T-cell (primary cell): ENCODE measurements around the gene SDSL. TPM values are rescaled to one million over a fixed set of nuclear protein-coding genes. Genes with fewer than 3 reads are reported as not detected.

Experiments used
- ATAC-seq, 4 experiments: fragments of 200-7000 bp in 3 of 4; fragments of 150-1000 bp in 1 of 4; cut with Tn5 transposase; replicated peaks in 1 of 4; 1 replicate in 3 of 4; 2 replicates in 1 of 4; pipeline ENCODE4 v1.10.0; 2021; ENCODE audit warnings: moderate library complexity in 3 of 4, mild to moderate bottlenecking in 2 of 4, moderate number of reproducible peaks in 1 of 4
- CTCF ChIA-PET, 2 donors: fragments of 300-600 bp; sonication (Branson Sonifier 250); formaldehyde crosslinking; loops; one replicate each; lab custom pipeline; 2022; ENCODE audit warnings: antibody characterized with exemption in 2 of 2; lab: Charles Lee
- POLR2A ChIA-PET, 2 donors: fragments of 300-600 bp; sonication (Branson Sonifier 250); formaldehyde crosslinking; loops; one replicate each; lab custom pipeline; 2022; ENCODE audit warnings: antibody characterized with exemption in 2 of 2; lab: Charles Lee
- DNase-seq, 35 experiments: peaks; one replicate each; pipeline versions ENCODE4 v3.0.0 to v3.0.0-alpha.2; 2013 to 2023
- H3K27ac ChIP-seq: one replicate; pipeline ENCODE4 v1.5.1; 2013; ENCODE audit warnings: low read length
- H3K27me3 ChIP-seq, 2 experiments: replicated peaks in 1 of 2; 1 replicate in 1 of 2; 2 replicates in 1 of 2; pipeline versions ENCODE4 v1.6.1 to v1.7.0; 2013; ENCODE audit warnings: low read length in 1 of 2, mixed read lengths in 1 of 2; ENCODE audit not compliant: control insufficient read depth in 2 of 2, insufficient read depth in 2 of 2; ENCODE audit errors: extremely low read depth in 1 of 2
- H3K36me3 ChIP-seq, 2 donors: 1 replicate in 1 of 2; 2 replicates in 1 of 2; pipeline versions ENCODE4 v1.6.1 to v1.7.0; 2013; ENCODE audit warnings: low read length in 1 of 2; ENCODE audit not compliant: control insufficient read depth in 2 of 2, insufficient read depth in 1 of 2; ENCODE audit errors: extremely low read depth in 1 of 2
- H3K4me1 ChIP-seq, 2 experiments: 1 replicate in 1 of 2; 2 replicates in 1 of 2; pipeline versions ENCODE4 v1.6.1 to v1.7.0; 2013; ENCODE audit warnings: low read length in 2 of 2, mixed read lengths in 1 of 2; ENCODE audit not compliant: insufficient read depth in 2 of 2, control insufficient read depth in 1 of 2; ENCODE audit errors: extremely low read depth in 1 of 2
- H3K4me3 ChIP-seq, 2 donors: 1 replicate in 1 of 2; 2 replicates in 1 of 2; pipeline versions ENCODE4 v1.5.1 to v1.7.0; 2013; ENCODE audit warnings: mild to moderate bottlenecking in 2 of 2, low read length in 1 of 2, moderate library complexity in 1 of 2; ENCODE audit not compliant: control insufficient read depth in 1 of 2; ENCODE audit errors: extremely low read depth in 1 of 2
- H3K9me3 ChIP-seq: 2 replicates; pipeline ENCODE4 v1.7.0; 2013
- H3K27ac Mint-ChIP-seq, 2 donors: one replicate each; pipeline ENCODE4 v1.8.0; 2020 to 2021; ENCODE audit warnings: mild to moderate bottlenecking in 2 of 2, mixed read lengths in 2 of 2
- H3K27me3 Mint-ChIP-seq, 2 donors: one replicate each; pipeline ENCODE4 v1.8.0; 2021 to 2022; ENCODE audit warnings: mixed read lengths in 2 of 2
- H3K36me3 Mint-ChIP-seq: one replicate; pipeline ENCODE4 v1.8.0; 2021; ENCODE audit warnings: mixed read lengths
- H3K4me1 Mint-ChIP-seq, 3 donors: one replicate each; pipeline ENCODE4 v1.8.0; 2020 to 2022; ENCODE audit warnings: mixed read lengths in 3 of 3, mild to moderate bottlenecking in 1 of 3
- H3K4me3 Mint-ChIP-seq, 3 donors: one replicate each; pipeline ENCODE4 v1.8.0; 2020 to 2022; ENCODE audit warnings: mild to moderate bottlenecking in 3 of 3, mixed read lengths in 3 of 3, moderate library complexity in 3 of 3
- H3K9me3 Mint-ChIP-seq, 3 donors: one replicate each; pipeline ENCODE4 v1.8.0; 2020 to 2022; ENCODE audit warnings: mixed read lengths in 3 of 3
- WGBS: methylation state at CpG from one replicate; pipeline ENCODE4 v1.1.5; 2013; ENCODE audit warnings: missing lambda C conversion rate; ENCODE audit not compliant: insufficient coverage; 5-methylcytosine and 5-hydroxymethylcytosine counted together
- total RNA-seq, 35 experiments: library from RNA in 6 of 35; stranded (reverse) in 6 of 35; fragments of 120-200 nt in 1 of 35; gene quantifications; one replicate each; pipeline versions ENCODE4 v1.2.1 to v1.2.4 and lab custom pipeline; 2013 to 2026

The SDSL gene
- total RNA-seq, 5 donors from 2014 or later (not counting 1 experiment from before 2014, with no cell fraction given): 0.19 to 2.3 (median 0.44) TPM; not detected in 1

GRCh38 chr12:113418213-113418879 lies 3.8 kb upstream of the SDSL start:
- ChIA-PET POLR2A (no interaction called here), CTCF (no interaction called here)
- peaks cover 0 to 4% (median 0%) of the 10 kb centered on the region in 3 donors for H3K4me1 Mint-ChIP-seq
- no peak for ATAC-seq
- peaks cover 6 to 21% of the 10 kb centered on the region in 2 donors for H3K27me3 Mint-ChIP-seq
- no peaks in the 10 kb centered on the region for H3K36me3 Mint-ChIP-seq
- no peak for DNase-seq
- Histone ChIP-seq H3K36me3 (no peaks in the 10 kb centered on the region), H3K27me3 (peaks cover 0 to 45% of the 10 kb centered on the region in 2 experiments), H3K27ac (no peak overlapping the region), H3K4me1 (peaks cover 0 to 3% of the 10 kb centered on the region in 2 experiments), H3K4me3 (no peak overlapping the region), H3K9me3 (no peaks in the 10 kb centered on the region)
- no peaks in the 10 kb centered on the region for H3K9me3 Mint-ChIP-seq
- no peak overlapping the region for H3K4me3 Mint-ChIP-seq
- 69% methylated on average over 8 of the region's 13 CpGs for WGBS
- H3K27ac Mint-ChIP-seq: no peak overlapping the region

- Mint-ChIP-seq H3K9me3 (no peaks in the 10 kb centered on the region), H3K4me3 (no peak overlapping the region), H3K4me1 (peaks cover 0 to 4% (median 0%) of the 10 kb centered on the region in 3 donors), H3K36me3 (no peaks in the 10 kb centered on the region), H3K27ac (no peak overlapping the region), H3K27me3 (peaks cover 0 to 20% of the 10 kb centered on the region in 2 donors)
- no peak overlapping the region for H3K4me3 ChIP-seq
- no peak overlapping the region for H3K27ac ChIP-seq
- peaks cover 0 to 32% of the 10 kb centered on the region in 2 experiments for H3K27me3 ChIP-seq
- H3K4me1 ChIP-seq: peaks cover 0 to 3% of the 10 kb centered on the region in 2 experiments
- WGBS: 83% methylated on average over 2 of the region's 2 CpGs
- ATAC-seq (no peak), DNase-seq (no peak)
- no peaks in the 10 kb centered on the region for H3K36me3 ChIP-seq
- POLR2A ChIA-PET: no interaction called here
- CTCF ChIA-PET: no interaction called here
- no peaks in the 10 kb centered on the region for H3K9me3 ChIP-seq
Observed at GRCh38 chr12:113420996-113421595, 1.1 kb upstream of the SDSL start.

DNA sequence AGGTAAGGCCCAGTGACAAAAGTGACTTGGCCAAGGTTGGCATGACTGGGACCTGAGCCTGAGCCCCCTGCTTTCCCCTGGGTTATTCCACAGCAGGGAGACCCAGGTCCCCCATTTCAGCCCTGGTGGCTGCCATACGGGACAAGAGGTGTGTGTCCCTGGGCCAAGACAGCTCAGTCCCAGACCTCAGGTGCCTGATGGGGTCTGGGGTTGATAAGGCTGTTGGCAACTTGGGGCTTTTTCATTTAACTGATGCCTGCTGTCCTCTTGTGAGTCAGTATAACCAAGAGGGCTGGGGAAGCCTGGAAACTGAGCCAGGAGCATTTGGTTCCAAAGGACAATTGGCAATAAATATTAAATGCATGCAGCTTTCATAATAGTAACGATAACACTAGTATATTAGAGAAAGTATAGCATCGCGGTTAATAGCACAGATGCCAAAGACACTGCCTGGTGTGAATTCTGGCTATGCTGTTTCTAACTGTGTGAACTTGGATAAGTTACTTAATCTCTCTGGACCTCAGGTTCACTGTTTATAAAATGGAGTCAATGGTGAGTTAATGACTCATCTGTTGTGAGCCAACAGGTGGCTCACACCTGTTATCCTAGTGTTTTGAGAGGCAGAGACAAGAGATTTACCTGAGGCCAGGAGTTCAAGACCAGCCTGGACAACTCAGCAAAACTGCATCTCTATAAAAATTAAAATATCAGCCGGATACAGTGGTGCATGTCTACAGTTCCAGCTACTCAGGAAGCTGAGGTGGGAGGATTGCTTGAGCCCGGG lies 898 bp downstream of the SDSL start:
- Histone ChIP-seq H3K27ac (no peak overlapping the region), H3K9me3 (no peaks in the 10 kb centered on the region), H3K36me3 (no peaks in the 10 kb centered on the region), H3K4me1 (peaks cover 0 to 3% of the 10 kb centered on the region in 2 experiments), H3K4me3 (no peak overlapping the region), H3K27me3 (peaks cover 0 to 37% of the 10 kb centered on the region in 2 experiments)
- 90% methylated on average over 3 of the region's 6 CpGs for WGBS
- ChIA-PET POLR2A (no interaction called here), CTCF (no interaction called here)
- ATAC-seq (no peak), DNase-seq (no peak)
- H3K9me3 Mint-ChIP-seq: no peaks in the 10 kb centered on the region
- H3K36me3 Mint-ChIP-seq: no peaks in the 10 kb centered on the region
- no peak overlapping the region for H3K4me3 Mint-ChIP-seq
- H3K27ac Mint-ChIP-seq: no peak overlapping the region
- H3K4me1 Mint-ChIP-seq: peaks cover 0 to 4% (median 0%) of the 10 kb centered on the region in 3 donors
- peaks cover 0 to 23% of the 10 kb centered on the region in 2 donors for H3K27me3 Mint-ChIP-seq

DNA sequence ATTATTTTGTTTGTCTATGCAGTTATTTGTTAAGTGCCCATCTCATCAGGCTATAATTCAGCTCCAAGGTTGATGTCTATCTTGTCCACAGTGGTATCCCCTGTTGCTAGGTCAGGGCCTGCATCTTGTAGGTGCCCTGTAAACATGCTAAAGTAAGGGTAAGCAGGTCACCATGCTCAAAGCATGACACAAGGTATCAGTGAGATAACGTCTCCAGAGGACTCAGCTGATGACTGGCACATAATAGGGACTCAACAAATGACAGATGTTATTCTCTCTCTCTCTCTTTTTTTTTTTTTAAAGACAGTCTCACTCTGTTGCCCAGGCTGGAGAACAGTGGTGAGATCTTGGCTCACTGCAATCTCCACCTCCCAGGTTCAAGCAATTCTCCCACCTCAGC lies 2.3 kb downstream of the SDSL start:
- H3K4me3 ChIP-seq: no peak overlapping the region
- ChIA-PET CTCF (interaction anchor here (1.2 to 1.3 kb wide), 2 partner anchors 14 to 431 kb away, joined by 3 read pairs; no protein-coding TSS in a partner anchor), POLR2A (no interaction called here)
- ATAC-seq (no peak), DNase-seq (no peak)
- Mint-ChIP-seq H3K4me1 (peaks cover 0 to 4% (median 0%) of the 10 kb centered on the region in 3 donors), H3K36me3 (no peaks in the 10 kb centered on the region), H3K4me3 (no peak overlapping the region), H3K9me3 (no peaks in the 10 kb centered on the region), H3K27me3 (peaks cover 0 to 26% of the 10 kb centered on the region in 2 donors), H3K27ac (no peak overlapping the region)
- H3K9me3 ChIP-seq: no peaks in the 10 kb centered on the region
- no peaks in the 10 kb centered on the region for H3K36me3 ChIP-seq
- whole genome bisulfite sequencing: no CpG with 5 or more reads among the region's 1 CpG
- peaks cover 0 to 3% of the 10 kb centered on the region in 2 experiments for H3K4me1 ChIP-seq
- H3K27me3 ChIP-seq: peaks cover 0 to 36% of the 10 kb centered on the region in 2 experiments
- no peak overlapping the region for H3K27ac ChIP-seq

- peaks cover 0 to 4% (median 0%) of the 10 kb centered on the region in 3 donors for H3K4me1 Mint-ChIP-seq
- H3K9me3 ChIP-seq: no peaks in the 10 kb centered on the region
- no peaks in the 10 kb centered on the region for H3K9me3 Mint-ChIP-seq
- H3K36me3 Mint-ChIP-seq: no peaks in the 10 kb centered on the region
- H3K4me3 ChIP-seq: no peak overlapping the region
- H3K4me3 Mint-ChIP-seq: no peak overlapping the region
- peaks cover 0 to 36% of the 10 kb centered on the region in 2 experiments for H3K27me3 ChIP-seq
- H3K36me3 ChIP-seq: no peaks in the 10 kb centered on the region
- no peak overlapping the region for H3K27ac ChIP-seq
- ATAC-seq: peak in 2 of 4 experiments; percentile 32 to 43
- WGBS: 74% methylated on average over 14 of the region's 20 CpGs
- POLR2A ChIA-PET: no interaction called here
- H3K27me3 Mint-ChIP-seq: peaks cover 4 to 28% of the 10 kb centered on the region in 2 donors
- no peak overlapping the region for H3K27ac Mint-ChIP-seq
- CTCF ChIA-PET: interaction anchor here (0.6 to 1.3 kb wide), 5 partner anchors 15 to 432 kb away, joined by 3 to 6 read pairs (median 3); no protein-coding TSS in a partner anchor
- peak in 26 of 35 experiments; percentile 7 to 60 (median 36) for DNase-seq
- H3K4me1 ChIP-seq: peaks cover 0 to 3% of the 10 kb centered on the region in 2 experiments
Observed at GRCh38 chr12:113424915-113425823, 3.0 kb downstream of the SDSL start.
